Stimulated activated CD8-positive, alpha-beta memory T cell treated with anti-CD3 and anti-CD28 coated beads, Interleukin-2, amount 100 ng/mL, for 48 hours (primary cell): ENCODE results near the gene TTC1.

Experiments used
- DNase-seq, 2 donors: peaks; one replicate each; pipeline ENCODE4 v3.0.0-alpha.2; 2020; ENCODE audit warnings: low read depth in 2 of 2

The TTC1 gene

GRCh38 chr5:160088805-160089204, 79.9 kb downstream of the TTC1 start:
- DNase-seq, result no peak

- no peak for DNase-seq
Measured at GRCh38 chr5:160089531-160089930, 80.6 kb downstream of the TTC1 start.

- DNase-seq, result no peak
Measured at GRCh38 chr5:160090059-160090458, 81.1 kb downstream of the TTC1 start.

GRCh38 chr5:160092514-160092913, 83.6 kb downstream of the TTC1 start:
- no peak for DNase-seq

- no peak for DNase-seq
Measured at GRCh38 chr5:160092960-160093707, 84.2 kb downstream of the TTC1 start.

GRCh38 chr5:160096178-160096577, 87.2 kb downstream of the TTC1 start:
- no peak for DNase-seq

- no peak for DNase-seq
Measured at GRCh38 chr5:160097991-160098390, 89.1 kb downstream of the TTC1 start.

- no peak for DNase-seq
Measured at GRCh38 chr5:160105686-160106360, 96.9 kb downstream of the TTC1 start.

GRCh38 chr5:160108124-160108523, 99.2 kb downstream of the TTC1 start:
- DNase-seq, result no peak
